Renal pelvis (tissue), 4 donors: ENCODE measurements around the gene TCEA2. TPM values are rescaled to one million over a fixed set of nuclear protein-coding genes. Genes with fewer than 3 reads are reported as not detected.
"Not testable (repeated sequence)": the region's sequence is repeated elsewhere in the genome, so short reads cannot be mapped to it uniquely, and the experiment has no call there.

ENCODE experiments used
- DNase-seq: peaks from one replicate; pipeline ENCODE4 v3.0.0-alpha.2; 2013
- polyA plus RNA-seq, 3 donors: library from polyadenylated mRNA; unstranded; fragments of 120-200 nt; gene quantifications; one replicate each; pipeline ENCODE4 v1.2.1, GENCODE V29; 2013; ENCODE audit not compliant: insufficient read length in 3 of 3

TCEA2 gene
- polyA plus RNA-seq, 3 donors, result 88.2 to 97.1 (median 93.6) TPM

DNA sequence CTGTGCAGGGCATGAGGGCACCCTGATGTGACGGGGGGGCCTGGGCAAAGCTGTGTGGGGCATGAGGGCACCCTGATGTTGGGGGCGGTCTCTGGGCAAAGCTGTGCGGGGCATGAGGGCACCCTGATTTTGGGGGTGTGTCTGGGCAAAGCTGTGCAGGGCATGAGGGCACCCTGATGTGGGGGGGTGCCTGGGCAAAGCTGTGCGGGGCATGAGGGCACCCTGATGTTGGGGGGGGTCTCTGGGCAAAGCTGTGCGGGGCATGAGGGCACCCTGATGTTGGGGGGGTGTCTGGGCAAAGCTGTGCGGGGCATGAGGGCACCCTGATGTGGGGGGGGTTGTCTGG lies 54.4 kb downstream of the TCEA2 start:
- DNase-seq, result not testable (repeated sequence)

DNA sequence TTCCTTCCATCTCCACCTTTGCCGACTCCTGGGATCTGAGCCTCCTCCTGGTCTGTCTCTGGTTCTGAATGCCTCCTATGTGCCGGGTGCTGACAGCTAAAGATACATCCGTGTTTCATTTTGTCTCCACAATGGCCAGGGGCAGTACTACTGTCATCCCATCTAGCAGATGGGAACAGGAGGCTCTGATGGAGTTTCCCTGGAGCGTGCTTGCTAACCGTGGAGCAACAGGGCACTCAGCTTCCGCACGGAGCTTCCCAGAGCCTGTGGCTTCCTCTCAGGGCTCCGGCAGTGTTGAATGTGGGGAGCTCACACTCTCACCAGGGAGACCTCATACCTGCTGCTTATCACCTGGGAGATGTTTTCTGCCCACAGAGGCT lies 56.3 kb downstream of the TCEA2 start:
- no peak for DNase-seq

DNA sequence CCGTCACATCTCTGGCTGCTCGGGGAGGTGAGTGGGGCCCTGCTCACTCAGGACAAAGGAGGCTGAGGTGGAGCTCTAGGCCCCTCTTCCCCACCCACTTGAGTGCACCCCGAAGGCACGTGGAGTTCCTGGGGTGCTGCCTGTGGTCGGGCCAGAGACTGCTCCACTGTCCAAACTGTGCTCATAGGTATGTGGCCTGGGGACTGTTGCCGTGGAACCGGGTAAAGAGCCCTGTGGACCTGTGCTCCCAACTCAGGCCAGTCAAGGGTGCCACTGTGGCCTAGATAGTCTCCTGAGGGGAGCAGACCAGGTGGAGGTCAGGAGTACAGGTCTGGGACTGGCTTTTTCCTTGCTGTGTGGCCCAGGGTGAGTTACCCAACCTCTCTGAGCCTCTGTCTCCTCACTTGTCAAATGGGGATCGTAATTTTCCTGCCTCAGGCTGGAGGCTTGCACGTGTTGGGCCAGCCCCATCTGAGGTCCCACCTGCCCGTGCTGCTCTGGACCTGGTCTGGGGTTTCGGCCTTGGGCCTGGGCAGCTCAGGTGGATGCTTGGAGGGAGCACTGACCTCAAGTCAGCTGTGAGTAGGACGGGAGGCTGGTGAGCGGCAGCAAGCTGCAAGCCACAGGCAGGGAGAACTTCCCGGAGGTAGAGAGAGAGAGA lies 56.8 kb downstream of the TCEA2 start:
- DNase-seq, result no peak

DNA sequence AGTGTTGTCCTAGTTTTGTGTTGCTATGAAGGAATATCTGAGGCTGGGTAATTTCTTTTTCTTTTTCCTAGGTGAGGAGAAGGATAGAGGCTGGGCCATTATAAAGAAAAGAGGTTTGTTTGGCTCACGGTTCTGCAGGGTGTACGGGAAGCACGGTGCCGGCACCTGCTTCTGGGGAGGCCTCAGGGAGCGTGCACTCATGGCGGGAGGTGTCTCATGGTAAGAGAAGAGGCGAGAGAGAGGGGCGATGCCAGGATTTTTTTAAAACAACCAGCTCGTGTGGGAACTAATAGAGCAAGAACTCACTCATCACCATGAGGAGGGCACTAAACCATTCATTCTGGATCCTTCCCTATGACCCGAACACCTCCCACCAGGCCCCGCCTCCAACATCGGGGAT lies 58.6 kb downstream of the TCEA2 start:
- no peak for DNase-seq

Other genes with a start within 250 kb of the TCEA2 start
- gene ZBTB46, start 231.9 kb upstream of the TCEA2 start, polyA plus RNA-seq, result 10 to 100 TPM; 16.8 to 23.5 (median 19.5) TPM
- not detected for gene ABHD16B, start 201.7 kb upstream of the TCEA2 start, polyA plus RNA-seq
- 100 to 1,000 TPM in 1 of 3 donors, 10 to 100 TPM in 2; 85.7 to 102 (median 94.7) TPM for gene TPD52L2, start 197.9 kb upstream of the TCEA2 start, polyA plus RNA-seq
- 10 to 100 TPM; 30.3 to 35.8 (median 34.7) TPM for gene DNAJC5, start 168.1 kb upstream of the TCEA2 start, polyA plus RNA-seq
- 10 to 100 TPM; 54.0 to 66.1 (median 64.6) TPM for gene UCKL1, start 106.8 kb upstream of the TCEA2 start, polyA plus RNA-seq
- 10 to 100 TPM; 30.5 to 35.0 (median 32.6) TPM for gene ZNF512B, start 93.3 kb upstream of the TCEA2 start, polyA plus RNA-seq
- gene SAMD10, start 83.6 kb upstream of the TCEA2 start, polyA plus RNA-seq, result 10 to 100 TPM; 10.0 to 12.0 (median 11.1) TPM
- 10 to 100 TPM; 87.4 to 97.2 (median 92.1) TPM for gene PRPF6, start 82.1 kb upstream of the TCEA2 start, polyA plus RNA-seq
- gene C20orf204, start 27.0 kb upstream of the TCEA2 start, polyA plus RNA-seq, result 1 to 10 TPM; 1.3 to 1.5 (median 1.3) TPM
- 10 to 100 TPM in 2 of 3 donors, 1 to 10 TPM in 1; 8.0 to 14.1 (median 13.0) TPM for gene SOX18, start 13.6 kb upstream of the TCEA2 start, polyA plus RNA-seq
- gene RGS19, start 16.3 kb downstream of the TCEA2 start, polyA plus RNA-seq, result 1 to 10 TPM; 6.0 to 7.9 (median 6.7) TPM
- gene OPRL1, start 16.9 kb downstream of the TCEA2 start, polyA plus RNA-seq, result 1 to 10 TPM in 2 of 3 donors, under 1 TPM in 1; 0.94 to 1.2 (median 1.1) TPM
- under 1 TPM in 2 of 3 donors, not detected in 1; 0.36 TPM for gene LKAAEAR1, start 21.2 kb downstream of the TCEA2 start, polyA plus RNA-seq
- gene NPBWR2, start 44.4 kb downstream of the TCEA2 start, polyA plus RNA-seq, result not detected
- under 1 TPM; 0.44 to 0.80 (median 0.61) TPM for gene MYT1, start 101.3 kb downstream of the TCEA2 start, polyA plus RNA-seq
- gene PCMTD2, start 192.6 kb downstream of the TCEA2 start, polyA plus RNA-seq, result 100 to 1,000 TPM; 120 to 217 (median 197) TPM